Activated T-cell treated with anti-CD3 and anti-CD28 coated beads, Interleukin-2, amount 50 U/mL, for 24 hours (primary cell): Measurements from ENCODE around the gene SAP130.

ENCODE experiments used
- DNase-seq: peaks from one replicate; pipeline ENCODE4 v3.0.0-alpha.2; 2020
- H3K27ac Mint-ChIP-seq: 2 replicates; pipeline ENCODE4 v1.8.0; 2020; ENCODE audit warnings: mild to moderate bottlenecking, mixed read lengths
- H3K27me3 Mint-ChIP-seq: 2 replicates; pipeline ENCODE4 v1.8.0; 2020; ENCODE audit warnings: mixed read lengths
- H3K36me3 Mint-ChIP-seq: 2 replicates; pipeline ENCODE4 v1.8.0; 2020; ENCODE audit warnings: low read depth, mixed read lengths
- H3K4me1 Mint-ChIP-seq: 2 replicates; pipeline ENCODE4 v1.8.0; 2020; ENCODE audit warnings: low read depth, mixed read lengths
- H3K4me3 Mint-ChIP-seq: 2 replicates; pipeline ENCODE4 v1.8.0; 2020; ENCODE audit warnings: mild to moderate bottlenecking, moderate library complexity, mixed read lengths
- H3K9me3 Mint-ChIP-seq: 2 replicates; pipeline ENCODE4 v1.8.0; 2020; ENCODE audit warnings: mixed read lengths

The SAP130 gene

GRCh38 chr2:128038411-128038810 is 10.6 kb upstream of the SAP130 start:
- Mint-ChIP-seq H3K27me3 (peaks cover 18% of the 10 kb centered on the region), H3K36me3 (peaks cover 7% of the 10 kb centered on the region), H3K9me3 (peaks cover 34% of the 10 kb centered on the region), H3K4me3 (no peak overlapping the region), H3K27ac (no peak overlapping the region), H3K4me1 (no peaks in the 10 kb centered on the region)
- no peak for DNase-seq

GRCh38 chr2:128037649-128038048 is 9.8 kb upstream of the SAP130 start:
- Mint-ChIP-seq H3K36me3 (peaks cover 7% of the 10 kb centered on the region), H3K9me3 (peaks cover 26% of the 10 kb centered on the region), H3K27me3 (peaks cover 18% of the 10 kb centered on the region), H3K27ac (no peak overlapping the region), H3K4me3 (no peak overlapping the region), H3K4me1 (no peaks in the 10 kb centered on the region)
- DNase-seq: no peak

- no peaks in the 10 kb centered on the region for H3K4me1 Mint-ChIP-seq
- DNase-seq: no peak
- no peak overlapping the region for H3K27ac Mint-ChIP-seq
- H3K36me3 Mint-ChIP-seq: peaks cover 7% of the 10 kb centered on the region
- H3K9me3 Mint-ChIP-seq: peaks cover 22% of the 10 kb centered on the region
- H3K27me3 Mint-ChIP-seq: peaks cover 18% of the 10 kb centered on the region
- H3K4me3 Mint-ChIP-seq: no peak overlapping the region
Measured at GRCh38 chr2:128036748-128037607, 9.1 kb upstream of the SAP130 start.

DNA sequence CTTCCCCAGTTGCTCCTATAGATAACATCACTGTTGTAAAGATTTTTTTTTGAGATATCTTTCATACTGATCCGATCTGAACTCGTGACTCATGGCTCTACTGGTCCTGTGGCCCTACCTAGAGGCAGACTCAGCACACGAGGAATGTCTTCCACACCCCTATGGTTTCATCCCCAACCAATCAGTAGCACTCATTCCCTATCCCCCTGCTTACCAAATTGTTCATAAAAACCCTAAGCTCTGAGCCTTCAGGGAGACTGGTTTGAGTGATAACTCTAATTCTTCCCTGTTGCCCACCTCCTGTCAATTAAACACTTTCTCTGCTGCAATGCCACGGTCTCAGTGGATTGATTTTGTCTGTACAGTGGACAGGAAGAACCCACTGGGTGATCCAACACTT is 4.2 kb upstream of the SAP130 start:
- Mint-ChIP-seq H3K4me3 (no peak overlapping the region), H3K36me3 (peaks cover 5% of the 10 kb centered on the region), H3K27me3 (no peaks in the 10 kb centered on the region), H3K9me3 (peaks cover 8% of the 10 kb centered on the region), H3K4me1 (peaks cover 9% of the 10 kb centered on the region), H3K27ac (no peak overlapping the region)
- no peak for DNase-seq

- Mint-ChIP-seq H3K9me3 (no peaks in the 10 kb centered on the region), H3K27me3 (no peaks in the 10 kb centered on the region), H3K27ac (peak overlapping the region; percentile 76), H3K4me1 (peaks cover 20% of the 10 kb centered on the region), H3K4me3 (peak overlapping the region; percentile 83), H3K36me3 (peaks cover 11% of the 10 kb centered on the region)
- no peak for DNase-seq
Measured at GRCh38 chr2:128028668-128029054, 802 bp upstream of the SAP130 start.

GRCh38 chr2:128027278-128027800 is 520 bp downstream of the SAP130 start:
- DNase-seq: peak; percentile 99
- Mint-ChIP-seq H3K36me3 (peaks cover 21% of the 10 kb centered on the region), H3K27me3 (no peaks in the 10 kb centered on the region), H3K4me3 (peak overlapping the region; percentile 89), H3K4me1 (peaks cover 21% of the 10 kb centered on the region), H3K9me3 (no peaks in the 10 kb centered on the region), H3K27ac (peak overlapping the region; percentile 94)

- Mint-ChIP-seq H3K27ac (peak overlapping the region; percentile 85), H3K36me3 (peaks cover 28% of the 10 kb centered on the region), H3K27me3 (no peaks in the 10 kb centered on the region), H3K4me1 (peaks cover 26% of the 10 kb centered on the region), H3K9me3 (no peaks in the 10 kb centered on the region), H3K4me3 (peak overlapping the region; percentile 89)
- DNase-seq: no peak
Measured at GRCh38 chr2:128026448-128027277, 1.2 kb downstream of the SAP130 start.

GRCh38 chr2:128024816-128025215 is 3.0 kb downstream of the SAP130 start:
- peaks cover 26% of the 10 kb centered on the region for H3K4me1 Mint-ChIP-seq
- H3K36me3 Mint-ChIP-seq: peaks cover 40% of the 10 kb centered on the region
- H3K9me3 Mint-ChIP-seq: no peaks in the 10 kb centered on the region
- H3K4me3 Mint-ChIP-seq: no peak overlapping the region
- H3K27ac Mint-ChIP-seq: no peak overlapping the region
- DNase-seq: no peak
- H3K27me3 Mint-ChIP-seq: no peaks in the 10 kb centered on the region

DNA sequence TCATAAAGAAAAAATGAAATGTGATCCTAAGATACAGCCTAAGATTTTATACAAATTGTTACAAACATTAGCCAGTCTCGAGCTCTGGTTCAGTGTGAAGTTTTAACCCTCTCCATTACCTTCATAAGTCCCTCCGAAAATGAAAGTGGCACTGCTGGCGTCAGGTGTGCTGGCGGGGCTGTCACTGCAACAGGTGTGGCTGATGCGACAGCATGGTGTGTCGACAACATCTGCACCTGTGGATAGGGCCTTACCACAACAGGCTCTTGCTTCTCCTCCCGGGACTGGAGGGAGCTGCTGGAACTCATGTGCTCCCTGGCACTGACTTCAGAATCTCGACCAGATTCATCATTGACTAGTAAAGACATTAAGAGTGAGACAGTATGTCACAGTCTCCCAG is 10.3 kb downstream of the SAP130 start:
- Mint-ChIP-seq H3K27ac (no peak overlapping the region), H3K27me3 (no peaks in the 10 kb centered on the region), H3K9me3 (no peaks in the 10 kb centered on the region), H3K36me3 (peaks cover 75% of the 10 kb centered on the region), H3K4me1 (peaks cover 6% of the 10 kb centered on the region), H3K4me3 (no peak overlapping the region)
- no peak for DNase-seq

DNA sequence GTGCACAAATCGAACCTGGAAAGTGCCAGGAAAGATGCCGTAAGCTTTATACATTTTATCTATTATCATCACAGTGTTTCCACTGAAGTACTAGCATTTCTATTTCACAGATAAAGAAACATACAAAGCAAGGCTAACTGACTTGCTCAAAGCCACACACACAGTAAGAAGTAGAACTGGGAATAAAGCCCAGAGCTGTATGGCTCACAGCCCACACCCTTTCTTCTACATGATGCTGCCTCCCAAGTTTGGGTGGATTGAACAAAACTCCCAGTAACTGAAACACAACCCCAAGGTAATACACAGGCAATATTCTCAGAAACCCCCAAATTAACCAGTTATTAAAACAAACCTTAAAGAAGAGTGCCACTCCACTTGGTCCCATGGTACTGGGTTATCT is 11.2 kb downstream of the SAP130 start:
- Mint-ChIP-seq H3K36me3 (peaks cover 75% of the 10 kb centered on the region), H3K9me3 (no peaks in the 10 kb centered on the region), H3K27ac (no peak overlapping the region), H3K4me3 (no peak overlapping the region), H3K27me3 (no peaks in the 10 kb centered on the region), H3K4me1 (no peaks in the 10 kb centered on the region)
- no peak for DNase-seq

DNA sequence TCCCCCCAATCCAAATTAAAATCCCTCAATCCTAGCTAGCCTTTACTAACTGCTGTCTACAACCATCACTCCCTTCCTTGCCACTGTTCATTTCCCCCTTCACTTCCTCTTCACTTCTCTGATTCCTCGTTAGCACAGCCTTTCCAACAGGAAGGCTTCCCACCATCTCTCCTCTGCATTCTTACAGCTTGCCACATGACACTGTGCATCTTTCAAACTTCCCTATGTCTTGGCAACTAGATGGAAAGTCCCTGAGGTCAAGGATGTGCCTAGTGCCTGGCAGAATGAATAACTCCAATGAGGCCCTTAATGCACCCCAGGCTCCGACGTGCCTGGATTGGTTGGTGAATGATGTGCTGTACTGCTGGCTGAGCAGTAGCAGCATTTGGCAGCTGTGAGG is 15.2 kb downstream of the SAP130 start:
- Mint-ChIP-seq H3K27me3 (no peaks in the 10 kb centered on the region), H3K36me3 (peaks cover 96% of the 10 kb centered on the region), H3K4me3 (no peak overlapping the region), H3K9me3 (no peaks in the 10 kb centered on the region), H3K27ac (no peak overlapping the region), H3K4me1 (no peaks in the 10 kb centered on the region)
- no peak for DNase-seq

DNA sequence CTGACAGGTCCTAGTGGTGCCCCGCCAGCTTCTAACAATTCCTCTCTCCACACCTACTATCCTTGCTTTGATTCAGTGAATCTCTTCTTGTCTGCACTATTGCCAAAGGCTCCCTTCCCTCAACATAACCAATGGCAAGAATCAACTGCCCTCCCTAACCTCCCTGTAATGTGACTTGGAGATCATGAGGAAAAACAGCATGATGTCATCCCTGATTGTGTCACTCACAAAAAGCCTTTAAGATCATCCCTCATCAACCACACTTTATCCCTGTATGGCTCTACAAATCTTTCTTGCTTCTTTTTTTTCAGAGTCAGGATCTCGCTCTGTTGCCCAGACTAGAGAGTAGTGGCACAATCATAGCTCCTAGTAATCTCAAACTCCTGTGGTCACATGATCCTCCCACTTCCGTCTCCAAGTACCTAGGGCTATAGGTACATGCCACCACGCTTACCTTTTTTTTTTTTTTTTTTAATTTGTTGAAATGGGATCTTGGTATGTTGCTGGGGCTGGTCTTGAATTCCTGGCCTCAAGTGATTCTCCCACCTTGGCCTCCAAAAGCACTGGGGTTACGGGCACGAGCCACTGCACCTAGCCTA is 19.7 kb downstream of the SAP130 start:
- Mint-ChIP-seq H3K4me3 (no peak overlapping the region), H3K27ac (no peak overlapping the region), H3K4me1 (peaks cover 7% of the 10 kb centered on the region), H3K27me3 (no peaks in the 10 kb centered on the region), H3K36me3 (peaks cover 94% of the 10 kb centered on the region), H3K9me3 (no peaks in the 10 kb centered on the region)
- no peak for DNase-seq

- H3K36me3 Mint-ChIP-seq: peaks cover 92% of the 10 kb centered on the region
- peak overlapping the region; percentile 26 for H3K27ac Mint-ChIP-seq
- DNase-seq: no peak
Measured at GRCh38 chr2:128004509-128004908, 23.4 kb downstream of the SAP130 start.

GRCh38 chr2:128003463-128003862 is 24.4 kb downstream of the SAP130 start:
- no peak for DNase-seq
- no peaks in the 10 kb centered on the region for H3K27me3 Mint-ChIP-seq
- no peak overlapping the region for H3K4me3 Mint-ChIP-seq
- peaks cover 7% of the 10 kb centered on the region for H3K4me1 Mint-ChIP-seq
- H3K9me3 Mint-ChIP-seq: no peaks in the 10 kb centered on the region
- no peak overlapping the region for H3K27ac Mint-ChIP-seq
- peaks cover 92% of the 10 kb centered on the region for H3K36me3 Mint-ChIP-seq

More at GRCh38 chr2:128004509-128004908, 23.4 kb downstream of the SAP130 start:
- Mint-ChIP-seq H3K4me1 (peaks cover 7% of the 10 kb centered on the region), H3K9me3 (no peaks in the 10 kb centered on the region), H3K4me3 (no peak overlapping the region), H3K27me3 (no peaks in the 10 kb centered on the region)
